HG03175 (cell line): ENCODE results near the gene LIPC.

Source experiments
- ATAC-seq: cut with Tn5 transposase; IDR thresholded peaks from one replicate; pipeline ENCODE4 v1.9.1; 2021; ENCODE audit warnings: mild to moderate bottlenecking, moderate library complexity; ENCODE audit not compliant: unreplicated experiment

The LIPC gene

GRCh38 chr15:58472221-58472620 lies 40.4 kb downstream of the LIPC start:
- no peak for ATAC-seq

- no peak for ATAC-seq
Observed at GRCh38 chr15:58472821-58473581, 41.2 kb downstream of the LIPC start.

- ATAC-seq, result no peak
Observed at GRCh38 chr15:58473724-58474123, 41.9 kb downstream of the LIPC start.

- ATAC-seq, result no peak
Observed at GRCh38 chr15:58474741-58475323, 43.0 kb downstream of the LIPC start.

GRCh38 chr15:58475573-58476524 lies 44.1 kb downstream of the LIPC start:
- ATAC-seq, result no peak

GRCh38 chr15:58476525-58477162 lies 44.9 kb downstream of the LIPC start:
- no peak for ATAC-seq

GRCh38 chr15:58477170-58477569 lies 45.4 kb downstream of the LIPC start:
- ATAC-seq, result no peak

- no peak for ATAC-seq
Observed at GRCh38 chr15:58478035-58478434, 46.2 kb downstream of the LIPC start.

GRCh38 chr15:58478579-58478978 lies 46.8 kb downstream of the LIPC start:
- no peak for ATAC-seq

- no peak for ATAC-seq
Observed at GRCh38 chr15:58479941-58480340, 48.1 kb downstream of the LIPC start.

- no peak for ATAC-seq
Observed at GRCh38 chr15:58483376-58483775, 51.6 kb downstream of the LIPC start.

- ATAC-seq, result no peak
Observed at GRCh38 chr15:58484791-58485600, 53.2 kb downstream of the LIPC start.

GRCh38 chr15:58486062-58486461 lies 54.3 kb downstream of the LIPC start:
- ATAC-seq, result no peak

GRCh38 chr15:58486564-58486963 lies 54.8 kb downstream of the LIPC start:
- ATAC-seq, result no peak

GRCh38 chr15:58487041-58487723 lies 55.4 kb downstream of the LIPC start:
- no peak for ATAC-seq

- ATAC-seq, result no peak
Observed at GRCh38 chr15:58487724-58488120, 55.9 kb downstream of the LIPC start.

GRCh38 chr15:58489289-58490085 lies 57.7 kb downstream of the LIPC start:
- ATAC-seq, result no peak

- no peak for ATAC-seq
Observed at GRCh38 chr15:58490086-58490887, 58.5 kb downstream of the LIPC start.
